Adrenal gland (tissue), 5 donors: Measurements from ENCODE around the gene NAA38.

Experiments
- POLR2A ChIP-seq, 2 donors: fragments of 450-650 bp; IDR thresholded peaks; one replicate each; pipeline ENCODE4 v1.6.1; 2017; ENCODE audit warnings: antibody characterized with exemption in 2 of 2, mild to moderate bottlenecking in 2 of 2, moderate library complexity in 1 of 2
- TF ChIP-seq, protein P1 (sequence below), 6 experiments: fragments of 450-650 bp in 4 of 6; fragments of 200-600 bp in 2 of 6; sonication (generic) in 1 of 6; IDR thresholded peaks; 1 replicate in 5 of 6; 2 replicates in 1 of 6; pipeline versions ENCODE4 v1.5.1 to v1.8.0; 2016 to 2021; ENCODE audit warnings: antibody characterized with exemption in 6 of 6, mild to moderate bottlenecking in 2 of 6, moderate library complexity in 1 of 6
- donor health status: DM: no; HTN: no; CAD: no.

DNA sequence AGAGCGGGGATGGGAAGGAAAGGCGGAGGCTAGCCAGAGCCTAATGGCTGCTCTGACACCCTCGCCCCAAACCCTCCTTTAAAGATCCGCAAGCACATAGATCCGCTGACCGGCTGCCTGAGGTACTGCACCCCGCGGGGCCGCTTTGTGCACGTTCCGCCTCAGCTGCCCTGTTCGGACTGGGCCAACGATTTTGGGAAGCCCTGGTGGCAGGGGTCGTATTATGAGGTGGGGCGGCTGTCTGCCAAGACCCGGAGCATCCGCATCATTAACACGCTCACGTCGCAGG lies 1.1 kb upstream of the NAA38 start:
- TF ChIP-seq, protein P1, sequence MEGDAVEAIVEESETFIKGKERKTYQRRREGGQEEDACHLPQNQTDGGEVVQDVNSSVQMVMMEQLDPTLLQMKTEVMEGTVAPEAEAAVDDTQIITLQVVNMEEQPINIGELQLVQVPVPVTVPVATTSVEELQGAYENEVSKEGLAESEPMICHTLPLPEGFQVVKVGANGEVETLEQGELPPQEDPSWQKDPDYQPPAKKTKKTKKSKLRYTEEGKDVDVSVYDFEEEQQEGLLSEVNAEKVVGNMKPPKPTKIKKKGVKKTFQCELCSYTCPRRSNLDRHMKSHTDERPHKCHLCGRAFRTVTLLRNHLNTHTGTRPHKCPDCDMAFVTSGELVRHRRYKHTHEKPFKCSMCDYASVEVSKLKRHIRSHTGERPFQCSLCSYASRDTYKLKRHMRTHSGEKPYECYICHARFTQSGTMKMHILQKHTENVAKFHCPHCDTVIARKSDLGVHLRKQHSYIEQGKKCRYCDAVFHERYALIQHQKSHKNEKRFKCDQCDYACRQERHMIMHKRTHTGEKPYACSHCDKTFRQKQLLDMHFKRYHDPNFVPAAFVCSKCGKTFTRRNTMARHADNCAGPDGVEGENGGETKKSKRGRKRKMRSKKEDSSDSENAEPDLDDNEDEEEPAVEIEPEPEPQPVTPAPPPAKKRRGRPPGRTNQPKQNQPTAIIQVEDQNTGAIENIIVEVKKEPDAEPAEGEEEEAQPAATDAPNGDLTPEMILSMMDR (IDR thresholded peaks at IDR 0.05) = peak; percentile 30 to 65 (median 55)
- TF ChIP-seq POLR2A (IDR thresholded peaks at IDR 0.05) = no peak
